Neuronal stem cell (in vitro differentiated cells): ENCODE results near the gene H6PD.

Experiments
- DNase-seq: peaks from one replicate; pipeline ENCODE4 v3.0.0-alpha.2; 2013; ENCODE audit warnings: low spot score
- H2AFZ ChIP-seq: one replicate; pipeline ENCODE4 v1.6.1; 2013; ENCODE audit warnings: mild to moderate bottlenecking, low read length, inconsistent platforms
- H2AK5ac ChIP-seq: 2 replicates; pipeline ENCODE4 v1.6.1; 2013; ENCODE audit warnings: low read depth, mild to moderate bottlenecking, inconsistent platforms, low read length, moderate library complexity, mixed read lengths
- H2BK120ac ChIP-seq: 2 replicates; pipeline ENCODE4 v1.6.1; 2013; ENCODE audit warnings: low read depth, mild to moderate bottlenecking, inconsistent platforms, low read length, moderate library complexity, mixed read lengths
- H2BK12ac ChIP-seq: one replicate; pipeline ENCODE4 v1.6.1; 2013; ENCODE audit warnings: low read length, inconsistent platforms
- H2BK15ac ChIP-seq: 2 replicates; pipeline ENCODE4 v1.6.1; 2013; ENCODE audit warnings: mild to moderate bottlenecking, low read length, inconsistent platforms, mixed read lengths
- H2BK5ac ChIP-seq: one replicate; pipeline ENCODE4 v1.6.1; 2013; ENCODE audit warnings: inconsistent platforms, mild to moderate bottlenecking, low read length, moderate library complexity
- H3K14ac ChIP-seq: one replicate; pipeline ENCODE4 v1.6.1; 2013; ENCODE audit warnings: low read length, inconsistent platforms
- H3K18ac ChIP-seq: 2 replicates; pipeline ENCODE4 v1.6.1; 2013; ENCODE audit warnings: low read length, inconsistent platforms
- H3K23ac ChIP-seq: 2 replicates; pipeline ENCODE4 v1.6.1; 2013; ENCODE audit warnings: low read depth, mild to moderate bottlenecking, mixed read lengths, low read length, inconsistent platforms; ENCODE audit not compliant: poor library complexity
- H3K27ac ChIP-seq: replicated peaks from 3 replicates; pipeline ENCODE4 v1.5.1; 2013; ENCODE audit warnings: low read length, inconsistent platforms
- H3K27me3 ChIP-seq, 3 experiments: 2 replicates each; pipeline ENCODE4 v1.6.1; 2013; ENCODE audit warnings: low read length in 3 of 3, mild to moderate bottlenecking in 2 of 3, inconsistent platforms in 1 of 3, low read depth in 1 of 3, mixed read lengths in 1 of 3, moderate library complexity in 1 of 3; ENCODE audit not compliant: control insufficient read depth in 3 of 3, insufficient read depth in 3 of 3
- H3K36me3 ChIP-seq, 2 donors: replicated peaks in 1 of 2; 2 replicates each; pipeline ENCODE4 v1.6.1; 2013; ENCODE audit warnings: low read length in 2 of 2; ENCODE audit not compliant: control insufficient read depth in 2 of 2, insufficient read depth in 2 of 2
- H3K4ac ChIP-seq: 2 replicates; pipeline ENCODE4 v1.6.1; 2013; ENCODE audit warnings: inconsistent platforms, mild to moderate bottlenecking, low read length, moderate library complexity
- H3K4me1 ChIP-seq, 2 donors: 1 replicate in 1 of 2; 2 replicates in 1 of 2; pipeline ENCODE4 v1.6.1; 2013; ENCODE audit warnings: low read length in 2 of 2, low read depth in 1 of 2; ENCODE audit not compliant: control insufficient read depth in 2 of 2, insufficient read depth in 1 of 2
- H3K4me2 ChIP-seq: one replicate; pipeline ENCODE4 v1.6.1; 2013; ENCODE audit warnings: mild to moderate bottlenecking, low read length, inconsistent platforms; ENCODE audit not compliant: insufficient read depth, poor library complexity, severe bottlenecking
- H3K4me3 ChIP-seq, 2 donors: 2 replicates each; pipeline ENCODE4 v1.5.1; 2013; ENCODE audit warnings: low read length in 2 of 2, mild to moderate bottlenecking in 2 of 2, inconsistent platforms in 1 of 2, moderate library complexity in 1 of 2
- H3K79me1 ChIP-seq: one replicate; pipeline ENCODE4 v1.6.1; 2013; ENCODE audit warnings: low read depth, mild to moderate bottlenecking, inconsistent platforms, low read length, moderate library complexity
- H3K9ac ChIP-seq: one replicate; pipeline ENCODE4 v1.6.1; 2013; ENCODE audit warnings: mild to moderate bottlenecking, low read depth, low read length, inconsistent platforms; ENCODE audit not compliant: poor library complexity
- H3K9me3 ChIP-seq, 2 donors: replicated peaks in 1 of 2; 2 replicates each; pipeline versions ENCODE3 to v1.6.1; 2013; ENCODE audit warnings: low read length in 2 of 2, mild to moderate bottlenecking in 2 of 2, inconsistent platforms in 1 of 2, low read depth in 1 of 2, mixed read lengths in 1 of 2, moderate library complexity in 1 of 2; ENCODE audit not compliant: control insufficient read depth in 2 of 2, insufficient read depth in 1 of 2
- H4K8ac ChIP-seq: one replicate; pipeline ENCODE4 v1.6.1; 2013; ENCODE audit warnings: low read depth, mild to moderate bottlenecking, inconsistent platforms, low read length, moderate library complexity
- H4K91ac ChIP-seq: one replicate; pipeline ENCODE4 v1.6.1; 2013; ENCODE audit warnings: low read length, low read depth, mild to moderate bottlenecking, inconsistent platforms; ENCODE audit not compliant: poor library complexity
- WGBS, 2 donors: extraction: QIAGEN DNeasy Blood & Tissue Kit; methylation state at CpG; one replicate each; pipeline ENCODE4 v1.1.7; 2013; ENCODE audit warnings: missing lambda C conversion rate in 2 of 2, mixed read lengths in 1 of 2; ENCODE audit not compliant: insufficient read length in 2 of 2, insufficient replicate concordance in 1 of 2; ENCODE audit errors: extremely low coverage in 2 of 2; 5-methylcytosine and 5-hydroxymethylcytosine counted together

Gene H6PD

DNA sequence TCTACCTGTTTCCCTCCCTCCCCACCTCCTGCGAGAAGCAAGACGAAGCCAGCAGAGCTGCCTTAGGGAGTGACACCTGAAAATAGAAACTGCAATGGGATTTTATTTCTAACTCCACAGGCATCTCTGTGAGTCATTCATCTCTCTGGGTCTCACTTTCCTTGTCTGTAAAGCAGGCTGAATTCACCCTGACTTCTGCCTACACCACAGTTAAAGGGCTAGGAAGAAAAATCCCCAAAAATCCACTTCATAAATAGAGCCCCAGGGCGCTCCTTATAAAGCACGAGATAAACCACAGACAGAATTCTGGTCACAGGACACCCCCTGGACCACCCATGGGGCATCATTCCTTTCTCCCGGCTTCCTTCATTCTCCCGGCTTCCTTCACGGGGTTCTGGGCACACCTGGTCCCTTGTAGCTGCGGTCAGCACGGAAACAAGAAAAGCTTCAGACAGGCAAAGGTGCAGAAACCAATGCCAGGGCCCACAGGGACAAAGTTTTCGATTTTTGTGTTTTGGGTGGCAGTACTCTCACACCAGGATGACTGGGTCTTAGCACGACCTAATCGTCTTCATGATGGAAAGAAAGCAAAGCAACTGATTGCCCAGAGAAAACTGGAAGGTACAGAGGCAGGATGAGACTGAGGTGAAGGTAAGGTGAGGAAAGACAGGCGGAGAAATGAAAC lies 2.8 kb upstream of the H6PD start:
- no peak overlapping the region for H3K4ac ChIP-seq
- H2BK15ac ChIP-seq: no peak overlapping the region
- peaks cover 0 to 2% of the 10 kb centered on the region in 2 donors for H3K9me3 ChIP-seq
- no peak overlapping the region for H3K4me2 ChIP-seq
- no peak overlapping the region for H3K23ac ChIP-seq
- H2BK12ac ChIP-seq: no peak overlapping the region
- no peak overlapping the region for H3K4me3 ChIP-seq
- no peak overlapping the region for H3K9ac ChIP-seq
- no peak for DNase-seq
- H3K18ac ChIP-seq: no peak overlapping the region
- H4K8ac ChIP-seq: no peak overlapping the region
- H3K27me3 ChIP-seq: peaks cover 0 to 22% (median 2%) of the 10 kb centered on the region in 3 experiments
- H2AK5ac ChIP-seq: no peak overlapping the region
- no peak overlapping the region for H2BK120ac ChIP-seq
- no peaks in the 10 kb centered on the region for H3K36me3 ChIP-seq
- peaks cover 0 to 7% of the 10 kb centered on the region in 2 donors for H3K4me1 ChIP-seq
- H3K79me1 ChIP-seq: no peaks in the 10 kb centered on the region
- no CpG with 5 or more reads among the region's 13 CpGs for WGBS, 2 donors
- H2BK5ac ChIP-seq: no peak overlapping the region
- H2AFZ ChIP-seq: peak overlapping the region; percentile 12
- H4K91ac ChIP-seq: no peak overlapping the region
- no peak overlapping the region for H3K14ac ChIP-seq
- H3K27ac ChIP-seq: no peak overlapping the region

DNA sequence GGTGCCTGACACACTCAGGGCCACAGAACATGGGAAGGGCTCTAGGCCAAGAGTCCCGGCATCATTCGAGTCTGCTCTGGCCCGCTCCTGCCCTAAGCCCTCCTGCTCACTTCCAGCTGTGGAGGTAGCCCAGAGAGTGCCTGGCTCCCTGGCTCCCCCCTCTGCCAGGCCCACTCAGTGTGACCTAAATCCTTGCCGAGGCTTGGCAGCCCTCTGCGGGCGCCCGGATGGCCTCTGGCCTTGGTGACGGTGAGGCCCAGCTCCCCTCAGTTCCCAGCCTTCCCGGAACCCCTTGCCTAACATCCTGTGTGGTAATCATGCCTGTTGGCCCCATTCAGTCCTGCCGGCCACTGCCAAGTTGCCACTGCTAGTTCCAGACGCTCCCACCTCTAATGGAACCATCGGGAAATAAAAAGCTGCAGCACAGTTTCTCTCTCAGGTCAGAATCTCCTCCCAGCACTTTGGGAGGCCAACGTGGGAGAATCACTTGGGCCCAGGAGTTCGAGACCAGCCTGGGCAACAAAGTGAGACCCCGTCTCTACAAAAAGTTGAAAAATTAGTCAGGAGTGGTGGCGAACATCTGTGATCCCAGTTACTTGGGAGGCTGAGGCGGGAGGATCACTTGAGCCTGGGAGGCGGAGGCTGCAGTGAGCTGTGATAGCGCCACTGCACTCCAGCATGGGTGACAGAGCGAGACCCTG lies 1.2 kb upstream of the H6PD start:
- Histone ChIP-seq H3K14ac (no peak overlapping the region), H2BK120ac (no peak overlapping the region), H3K79me1 (no peaks in the 10 kb centered on the region), H3K23ac (no peak overlapping the region), H2AK5ac (peak overlapping the region; percentile 79), H2AFZ (peak overlapping the region; percentile 37), H3K27ac (no peak overlapping the region), H3K4me3 (no peak overlapping the region), H2BK15ac (no peak overlapping the region), H3K18ac (peak overlapping the region; percentile 59), H3K4me1 (peaks cover 0 to 7% of the 10 kb centered on the region in 2 donors), H3K9ac (no peak overlapping the region), H2BK12ac (no peak overlapping the region), H3K27me3 (peaks cover 0 to 21% (median 2%) of the 10 kb centered on the region in 3 experiments), H4K91ac (no peak overlapping the region), H3K36me3 (peaks cover 0 to 5% of the 10 kb centered on the region in 2 donors), H3K4me2 (no peak overlapping the region), H4K8ac (no peak overlapping the region), H3K4ac (no peak overlapping the region), H3K9me3 (peaks cover 0 to 2% of the 10 kb centered on the region in 2 donors), H2BK5ac (no peak overlapping the region)
- DNase-seq: no peak
- WGBS, 2 donors: no CpG with 5 or more reads among the region's 20 CpGs

DNA sequence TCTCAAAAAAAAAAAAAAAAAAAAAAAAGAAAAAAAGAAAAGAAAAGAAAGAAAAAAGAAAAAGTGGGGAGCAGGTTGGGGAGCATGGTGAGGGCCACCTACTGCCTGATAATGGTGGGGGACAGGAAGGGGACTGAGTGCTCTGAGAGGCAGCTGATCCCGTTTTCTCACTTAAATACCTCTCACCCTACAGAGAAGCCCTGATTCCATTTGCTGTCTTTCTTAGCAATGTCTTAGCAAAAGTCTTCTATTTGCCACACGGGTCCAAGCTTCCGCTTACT lies 692 bp upstream of the H6PD start:
- Histone ChIP-seq H2BK5ac (no peak overlapping the region), H2BK120ac (no peak overlapping the region), H3K18ac (peak overlapping the region; percentile 80), H2BK12ac (no peak overlapping the region), H2BK15ac (no peak overlapping the region), H3K36me3 (peaks cover 0 to 5% of the 10 kb centered on the region in 2 donors), H2AK5ac (peak overlapping the region; percentile 81), H3K9me3 (peaks cover 0 to 4% of the 10 kb centered on the region in 2 donors), H3K27me3 (peaks cover 0 to 17% (median 2%) of the 10 kb centered on the region in 3 experiments), H2AFZ (peak overlapping the region; percentile 95), H4K91ac (no peak overlapping the region), H3K4me3 (peak overlapping the region in 1 of 2 donors; percentile 48), H3K9ac (no peak overlapping the region), H4K8ac (no peak overlapping the region), H3K14ac (no peak overlapping the region), H3K79me1 (no peaks in the 10 kb centered on the region), H3K4me1 (peaks cover 0 to 7% of the 10 kb centered on the region in 2 donors), H3K4ac (no peak overlapping the region), H3K23ac (peak overlapping the region; percentile 76), H3K4me2 (peak overlapping the region; percentile 77), H3K27ac (no peak overlapping the region)
- no peak for DNase-seq
- WGBS, 2 donors: no CpG with 5 or more reads among the region's 3 CpGs

DNA sequence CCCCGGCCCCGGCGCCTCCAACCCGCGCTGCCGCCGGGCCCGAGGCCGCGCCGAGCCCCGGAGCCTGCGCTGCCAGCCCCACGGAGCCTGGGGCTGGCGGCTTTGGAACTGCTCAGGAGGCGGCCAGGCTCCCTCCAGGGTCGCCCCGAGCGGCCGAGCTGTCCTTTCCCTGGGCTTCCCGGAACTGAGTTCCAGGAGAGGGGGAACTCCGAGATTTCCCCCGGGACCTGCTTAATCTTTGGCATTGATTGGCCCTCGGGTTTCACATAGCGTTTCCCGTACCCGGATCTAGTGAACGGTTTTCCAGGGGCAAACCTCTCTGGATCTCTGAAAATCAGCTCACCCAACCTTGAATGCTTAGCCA lies 504 bp downstream of the H6PD start:
- H2BK12ac ChIP-seq: no peak overlapping the region
- H4K8ac ChIP-seq: no peak overlapping the region
- peak overlapping the region; percentile 88 for H3K18ac ChIP-seq
- WGBS, 2 donors: no CpG with 5 or more reads among the region's 28 CpGs
- no peak overlapping the region for H2AK5ac ChIP-seq
- peak overlapping the region; percentile 95 for H2AFZ ChIP-seq
- peaks cover 0 to 8% of the 10 kb centered on the region in 2 donors for H3K4me1 ChIP-seq
- H3K27ac ChIP-seq: peak overlapping the region; percentile 70
- H2BK15ac ChIP-seq: peak overlapping the region; percentile 15
- no peaks in the 10 kb centered on the region for H3K79me1 ChIP-seq
- H2BK120ac ChIP-seq: no peak overlapping the region
- H3K23ac ChIP-seq: no peak overlapping the region
- H3K4me3 ChIP-seq: peak overlapping the region; percentile 86 to 98
- H3K27me3 ChIP-seq: peaks cover 0 to 13% (median 2%) of the 10 kb centered on the region in 3 experiments
- DNase-seq: no peak
- peak overlapping the region; percentile 30 for H3K9ac ChIP-seq
- no peak overlapping the region for H3K14ac ChIP-seq
- peak overlapping the region; percentile 58 for H3K4me2 ChIP-seq
- peaks cover 0 to 4% of the 10 kb centered on the region in 2 donors for H3K9me3 ChIP-seq
- H4K91ac ChIP-seq: no peak overlapping the region
- peak overlapping the region; percentile 70 for H2BK5ac ChIP-seq
- peaks cover 0 to 11% of the 10 kb centered on the region in 2 donors for H3K36me3 ChIP-seq
- H3K4ac ChIP-seq: no peak overlapping the region
